Mucosa of rectum (tissue), 2 donors: ENCODE results near the gene EPHA8.

ENCODE experiments used
- H3K27ac ChIP-seq, 2 donors: one replicate each; pipeline ENCODE4 v1.7.0; 2013; ENCODE audit warnings: inconsistent platforms in 2 of 2, low read depth in 2 of 2, low read length in 2 of 2
- H3K27me3 ChIP-seq, 2 donors: one replicate each; pipeline ENCODE4 v1.7.0; 2013; ENCODE audit warnings: low read length in 2 of 2; ENCODE audit not compliant: control insufficient read depth in 2 of 2, insufficient read depth in 2 of 2
- H3K36me3 ChIP-seq, 2 donors: one replicate each; pipeline ENCODE4 v1.7.0; 2013; ENCODE audit warnings: low read length in 2 of 2; ENCODE audit not compliant: control insufficient read depth in 2 of 2, insufficient read depth in 2 of 2
- H3K4me1 ChIP-seq, 2 donors: one replicate each; pipeline ENCODE4 v1.7.0; 2013; ENCODE audit warnings: low read length in 2 of 2, mild to moderate bottlenecking in 1 of 2; ENCODE audit not compliant: control insufficient read depth in 2 of 2, insufficient read depth in 2 of 2
- H3K4me3 ChIP-seq, 2 donors: one replicate each; pipeline ENCODE4 v1.7.0; 2013; ENCODE audit warnings: low read length in 2 of 2
- H3K9ac ChIP-seq, 2 donors: one replicate each; pipeline ENCODE4 v1.7.0; 2013; ENCODE audit warnings: low read length in 2 of 2, low read depth in 1 of 2, mild to moderate bottlenecking in 1 of 2
- H3K9me3 ChIP-seq, 2 donors: one replicate each; pipeline ENCODE4 v1.7.0; 2013; ENCODE audit warnings: low read length in 2 of 2; ENCODE audit not compliant: control insufficient read depth in 2 of 2
- donor health status: healthy.
- donor health status: Normal muscosa, but diverticular disease.

Gene EPHA8

DNA sequence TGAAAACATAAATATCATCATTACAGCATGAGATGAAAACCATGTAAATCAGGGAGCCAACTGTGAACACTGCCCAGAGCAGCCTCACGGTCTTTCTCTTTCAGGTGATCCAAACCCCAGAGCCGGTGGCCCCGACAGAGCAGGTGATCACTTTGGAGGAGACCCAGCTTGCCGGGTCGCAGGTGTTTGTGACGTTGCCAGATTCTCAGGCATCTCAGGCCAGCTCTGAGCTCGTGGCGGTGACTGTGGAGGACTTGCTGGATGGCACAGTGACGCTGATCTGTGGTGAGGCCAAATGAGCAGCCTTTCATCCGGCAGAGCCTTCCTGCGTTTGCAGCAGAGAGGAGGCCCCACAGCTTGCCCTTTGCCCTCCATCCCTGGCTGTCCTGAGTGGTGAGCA is 37.2 kb upstream of the EPHA8 start:
- peaks cover 0 to 3% of the 10 kb centered on the region in 2 donors for H3K4me1 ChIP-seq
- H3K4me3 ChIP-seq: no peak overlapping the region
- H3K27ac ChIP-seq: no peak overlapping the region
- no peaks in the 10 kb centered on the region for H3K27me3 ChIP-seq
- H3K36me3 ChIP-seq: peaks cover 43 to 45% of the 10 kb centered on the region in 2 donors
- no peak overlapping the region for H3K9ac ChIP-seq
- no peaks in the 10 kb centered on the region for H3K9me3 ChIP-seq

DNA sequence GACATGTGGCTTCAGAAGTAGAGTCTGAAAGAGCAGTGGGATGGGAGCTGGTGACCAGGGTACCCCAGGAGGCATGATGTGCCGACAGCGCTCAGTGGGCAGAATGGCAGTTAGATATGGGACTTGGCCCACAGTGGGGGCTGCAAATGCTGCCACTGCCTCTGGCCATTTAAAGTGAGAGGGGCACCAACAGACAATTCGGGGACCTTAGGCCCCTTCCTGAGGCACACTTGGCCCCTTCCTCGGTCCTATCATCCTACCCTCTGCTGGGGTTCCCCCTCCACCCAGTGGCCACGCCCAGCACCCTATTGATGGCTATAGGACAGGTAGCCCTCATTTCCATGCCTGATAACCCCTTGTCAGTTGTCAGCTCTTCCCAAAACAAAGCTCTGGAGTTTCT is 36.6 kb upstream of the EPHA8 start:
- H3K4me1 ChIP-seq: peaks cover 0 to 3% of the 10 kb centered on the region in 2 donors
- no peak overlapping the region for H3K9ac ChIP-seq
- H3K4me3 ChIP-seq: no peak overlapping the region
- H3K9me3 ChIP-seq: no peaks in the 10 kb centered on the region
- H3K36me3 ChIP-seq: peaks cover 39 to 40% of the 10 kb centered on the region in 2 donors
- no peak overlapping the region for H3K27ac ChIP-seq
- no peaks in the 10 kb centered on the region for H3K27me3 ChIP-seq

- H3K4me3 ChIP-seq: no peak overlapping the region
- H3K9ac ChIP-seq: no peak overlapping the region
- H3K27me3 ChIP-seq: no peaks in the 10 kb centered on the region
- H3K36me3 ChIP-seq: peaks cover 34 to 35% of the 10 kb centered on the region in 2 donors
- no peak overlapping the region for H3K27ac ChIP-seq
- peaks cover 0 to 3% of the 10 kb centered on the region in 2 donors for H3K4me1 ChIP-seq
- no peaks in the 10 kb centered on the region for H3K9me3 ChIP-seq
Measured at GRCh38 chr1:22527122-22527521, 36.2 kb upstream of the EPHA8 start.

- Histone ChIP-seq H3K9me3 (no peaks in the 10 kb centered on the region), H3K4me3 (no peak overlapping the region), H3K27ac (no peak overlapping the region), H3K4me1 (peaks cover 0 to 3% of the 10 kb centered on the region in 2 donors), H3K36me3 (peaks cover 30 to 32% of the 10 kb centered on the region in 2 donors), H3K27me3 (no peaks in the 10 kb centered on the region), H3K9ac (no peak overlapping the region)
Measured at GRCh38 chr1:22527555-22528296, 35.6 kb upstream of the EPHA8 start.

GRCh38 chr1:22528451-22528850 is 34.8 kb upstream of the EPHA8 start:
- Histone ChIP-seq H3K9me3 (no peaks in the 10 kb centered on the region), H3K27ac (no peak overlapping the region), H3K4me3 (no peak overlapping the region), H3K4me1 (peaks cover 0 to 3% of the 10 kb centered on the region in 2 donors), H3K9ac (no peak overlapping the region), H3K27me3 (no peaks in the 10 kb centered on the region), H3K36me3 (peaks cover 28 to 29% of the 10 kb centered on the region in 2 donors)

- Histone ChIP-seq H3K27ac (peak overlapping the region in 1 of 2 donors; percentile 21), H3K9me3 (no peaks in the 10 kb centered on the region), H3K4me1 (peaks cover 0 to 3% of the 10 kb centered on the region in 2 donors), H3K27me3 (no peaks in the 10 kb centered on the region), H3K36me3 (peaks cover 18 to 22% of the 10 kb centered on the region in 2 donors), H3K4me3 (no peak overlapping the region), H3K9ac (no peak overlapping the region)
Measured at GRCh38 chr1:22529901-22530621, 33.2 kb upstream of the EPHA8 start.

- no peaks in the 10 kb centered on the region for H3K27me3 ChIP-seq
- H3K36me3 ChIP-seq: peaks cover 16 to 17% of the 10 kb centered on the region in 2 donors
- peak overlapping the region in 1 of 2 donors; percentile 35 for H3K27ac ChIP-seq
- H3K4me3 ChIP-seq: no peak overlapping the region
- peaks cover 0 to 3% of the 10 kb centered on the region in 2 donors for H3K4me1 ChIP-seq
- no peaks in the 10 kb centered on the region for H3K9me3 ChIP-seq
- no peak overlapping the region for H3K9ac ChIP-seq
Measured at GRCh38 chr1:22530715-22531114, 32.6 kb upstream of the EPHA8 start.

DNA sequence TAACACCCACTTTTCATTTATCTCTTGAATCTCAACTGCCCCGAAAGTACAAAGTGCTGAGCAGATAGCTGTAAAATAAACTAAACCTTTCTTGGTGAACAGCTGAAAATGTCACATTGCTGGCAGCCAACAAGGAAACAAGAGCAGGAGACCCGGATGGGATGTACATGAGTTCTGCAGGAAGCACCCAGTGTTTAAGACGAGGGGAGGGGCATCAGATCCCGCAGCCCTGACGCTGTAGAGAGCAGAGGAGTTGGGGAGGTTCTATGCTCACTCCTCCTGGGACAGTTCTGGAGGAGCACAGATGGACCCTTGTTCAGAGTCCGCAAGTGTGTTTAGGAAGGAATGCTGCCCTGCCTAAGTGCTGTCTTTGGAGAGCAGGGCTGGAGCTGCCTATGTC is 32.0 kb upstream of the EPHA8 start:
- no peak overlapping the region for H3K9ac ChIP-seq
- H3K27me3 ChIP-seq: no peaks in the 10 kb centered on the region
- no peak overlapping the region for H3K4me3 ChIP-seq
- H3K27ac ChIP-seq: no peak overlapping the region
- no peaks in the 10 kb centered on the region for H3K9me3 ChIP-seq
- H3K4me1 ChIP-seq: peaks cover 0 to 3% of the 10 kb centered on the region in 2 donors
- peaks cover 13 to 15% of the 10 kb centered on the region in 2 donors for H3K36me3 ChIP-seq

DNA sequence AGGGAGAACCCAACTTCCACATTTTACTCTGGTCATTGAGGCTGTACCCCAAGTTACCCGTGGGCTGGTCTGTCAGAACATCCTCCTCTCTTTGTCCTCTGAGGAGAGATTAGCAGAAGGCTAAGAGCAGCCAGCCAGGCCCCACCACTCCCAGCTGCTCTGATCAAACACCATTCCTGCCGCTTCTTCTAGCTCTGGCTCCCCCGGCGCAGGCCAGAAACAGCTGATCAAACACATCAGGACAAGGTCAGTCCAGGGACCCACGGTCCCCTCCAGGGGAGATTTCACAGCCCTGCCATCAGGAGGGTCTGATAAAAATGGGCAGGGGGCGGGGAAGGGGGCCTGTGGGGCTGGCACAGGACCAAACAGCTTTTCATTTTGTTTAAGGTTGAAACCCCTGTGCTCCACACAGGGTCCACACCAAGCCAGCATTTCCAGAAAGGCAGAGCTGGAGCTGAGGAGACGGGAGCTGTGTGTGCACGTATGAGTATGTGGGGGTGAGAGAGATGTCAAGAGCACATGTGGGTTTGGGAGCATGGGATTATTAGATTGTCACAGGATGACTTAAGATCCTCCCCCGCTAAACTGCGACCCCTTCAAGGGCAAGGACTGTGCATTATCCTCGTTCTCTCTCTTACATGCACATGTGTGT is 29.9 kb upstream of the EPHA8 start:
- no peaks in the 10 kb centered on the region for H3K9me3 ChIP-seq
- H3K4me1 ChIP-seq: peaks cover 0 to 3% of the 10 kb centered on the region in 2 donors
- no peak overlapping the region for H3K27ac ChIP-seq
- H3K36me3 ChIP-seq: peaks cover 2 to 8% of the 10 kb centered on the region in 2 donors
- H3K9ac ChIP-seq: no peak overlapping the region
- no peaks in the 10 kb centered on the region for H3K27me3 ChIP-seq
- no peak overlapping the region for H3K4me3 ChIP-seq

- H3K4me1 ChIP-seq: peaks cover 0 to under 1% of the 10 kb centered on the region in 2 donors
- no peak overlapping the region for H3K9ac ChIP-seq
- H3K27me3 ChIP-seq: no peaks in the 10 kb centered on the region
- H3K9me3 ChIP-seq: no peaks in the 10 kb centered on the region
- peaks cover 2 to 4% of the 10 kb centered on the region in 2 donors for H3K36me3 ChIP-seq
- no peak overlapping the region for H3K4me3 ChIP-seq
- H3K27ac ChIP-seq: no peak overlapping the region
Measured at GRCh38 chr1:22534951-22535350, 28.3 kb upstream of the EPHA8 start.
